GM23248 (cell line): ENCODE measurements around the gene IQCF6.

Source experiments
- EZH2 ChIP-seq: fragments of 200-600 bp; sonication (generic); IDR thresholded peaks from 2 replicates; pipeline ENCODE4 v1.6.1; 2018; ENCODE audit warnings: antibody characterized with exemption, mild to moderate bottlenecking; ENCODE audit not compliant: insufficient read depth, poor library complexity, severe bottlenecking
- EZH2phosphoT487 ChIP-seq: fragments of 200-600 bp; sonication (generic); IDR thresholded peaks from 2 replicates; pipeline ENCODE4 v1.6.1; 2018; ENCODE audit warnings: antibody characterized with exemption, moderate library complexity, mild to moderate bottlenecking, low read depth; ENCODE audit not compliant: insufficient read depth

DNA sequence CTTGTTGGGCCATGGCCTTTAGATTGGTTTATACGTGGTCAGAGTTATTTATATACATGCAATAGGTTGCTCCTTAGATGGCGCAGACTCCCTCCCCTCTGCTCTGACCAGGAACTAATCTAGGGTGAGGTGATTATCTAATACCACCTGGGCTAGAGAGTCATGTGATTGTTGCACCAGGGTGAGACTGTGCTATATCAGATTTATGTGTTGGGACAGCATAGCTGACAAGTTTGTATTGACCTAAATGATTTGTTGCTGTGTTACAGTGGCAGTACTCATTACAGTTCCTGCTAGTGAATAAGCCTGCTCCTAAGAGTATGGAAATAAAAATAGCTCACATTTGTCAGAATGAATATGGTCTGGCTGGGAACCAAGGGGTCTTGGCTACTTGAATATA lies 7.2 kb upstream of the IQCF6 start:
- TF ChIP-seq EZH2 = no peak
- TF ChIP-seq EZH2phosphoT487 = no peak
